Measurements from ENCODE around the gene SLC39A3.

DNA sequence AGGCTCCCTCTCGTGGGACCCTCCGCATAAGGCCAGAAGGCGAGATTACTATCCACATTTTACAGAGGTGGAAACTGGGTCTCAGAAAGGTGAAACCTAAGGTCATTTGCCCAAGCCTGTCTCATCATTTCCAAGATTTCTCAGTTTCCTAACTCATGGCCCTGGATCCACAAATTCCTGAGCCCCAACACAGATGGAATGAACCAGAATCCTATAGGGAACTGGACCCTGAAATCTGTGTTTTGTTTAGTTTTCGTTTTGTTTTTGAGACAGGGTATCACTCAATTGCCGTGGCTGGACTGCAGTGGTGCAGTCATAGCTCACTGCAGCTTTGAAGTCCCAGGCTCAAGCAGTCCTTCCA is 36.8 kb downstream of the SLC39A3 start:
- TF ChIP-seq EZH2 (IDR thresholded peaks at IDR 0.05; ENCODE audit: borderline replicate concordance) (no peak), CTCF (IDR thresholded peaks at IDR 0.05; ENCODE audit: poor library complexity) (no peak), EZH2phosphoT487 (IDR thresholded peaks at IDR 0.05; ENCODE audit: low read depth, severe bottlenecking, unreplicated experiment) (no peak)
